HG02642 (cell line): ENCODE data around the gene MDK.
A peak's percentile ranks its signal among the peaks of the same experiment; 100 is the strongest.

Experiments used
- ATAC-seq: cut with Tn5 transposase; IDR thresholded peaks from one replicate; pipeline ENCODE4 v1.9.1; 2021; ENCODE audit warnings: mild to moderate bottlenecking; ENCODE audit not compliant: unreplicated experiment, poor library complexity

The MDK gene

GRCh38 chr11:46380340-46381047 lies 975 bp upstream of the MDK start:
- peak; percentile 35 for ATAC-seq

GRCh38 chr11:46381819-46382645 lies 563 bp downstream of the MDK start:
- ATAC-seq: no peak

GRCh38 chr11:46382646-46383403 lies 1.4 kb downstream of the MDK start:
- no peak for ATAC-seq

DNA sequence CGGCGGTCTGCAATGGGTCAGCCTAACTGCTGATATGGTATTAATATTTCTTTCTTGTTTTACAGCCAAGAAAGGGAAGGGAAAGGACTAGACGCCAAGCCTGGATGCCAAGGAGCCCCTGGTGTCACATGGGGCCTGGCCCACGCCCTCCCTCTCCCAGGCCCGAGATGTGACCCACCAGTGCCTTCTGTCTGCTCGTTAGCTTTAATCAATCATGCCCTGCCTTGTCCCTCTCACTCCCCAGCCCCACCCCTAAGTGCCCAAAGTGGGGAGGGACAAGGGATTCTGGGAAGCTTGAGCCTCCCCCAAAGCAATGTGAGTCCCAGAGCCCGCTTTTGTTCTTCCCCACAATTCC lies 1.9 kb downstream of the MDK start:
- no peak for ATAC-seq

DNA sequence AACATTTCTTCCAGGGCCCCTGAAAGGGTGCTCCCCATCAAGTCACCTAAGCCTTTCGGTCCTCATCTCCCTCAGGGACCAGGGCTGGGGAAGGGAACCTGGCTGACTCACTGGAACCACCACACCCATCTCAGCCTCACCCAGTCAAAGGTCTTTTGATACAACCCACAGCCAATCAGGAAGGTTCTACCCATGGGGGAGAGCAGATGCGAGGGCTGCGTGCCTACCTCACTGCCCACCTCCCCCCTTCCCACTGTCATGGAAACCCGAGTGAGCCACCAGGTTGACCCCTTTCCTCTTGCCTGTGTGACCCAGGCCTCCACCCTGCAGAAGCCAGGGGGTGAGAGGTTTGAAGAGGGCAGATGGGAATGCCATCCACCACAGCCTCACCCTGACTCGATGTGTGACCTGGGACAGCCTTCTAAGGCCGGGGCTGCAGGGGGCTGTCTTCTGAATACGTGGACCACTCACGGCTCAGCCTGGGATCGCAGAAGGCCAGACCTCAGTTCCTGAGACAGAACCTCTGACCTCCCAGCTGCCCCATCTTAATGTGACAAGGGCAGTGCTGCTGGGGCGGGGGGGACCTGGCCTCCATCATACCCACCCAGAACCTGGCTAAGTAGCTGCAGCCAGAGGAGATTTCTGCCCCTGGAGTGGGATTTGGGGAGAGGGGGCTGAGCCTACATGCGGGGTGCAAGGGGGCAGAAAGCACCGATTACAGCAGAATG lies 2.7 kb downstream of the MDK start:
- ATAC-seq: no peak

GRCh38 chr11:46385169-46386004 lies 3.9 kb downstream of the MDK start:
- no peak for ATAC-seq

- no peak for ATAC-seq
Measured at GRCh38 chr11:46386005-46386578, 4.6 kb downstream of the MDK start.

GRCh38 chr11:46386674-46387073 lies 5.2 kb downstream of the MDK start:
- no peak for ATAC-seq

- ATAC-seq: no peak
Measured at GRCh38 chr11:46387456-46387855, 6.0 kb downstream of the MDK start.

DNA sequence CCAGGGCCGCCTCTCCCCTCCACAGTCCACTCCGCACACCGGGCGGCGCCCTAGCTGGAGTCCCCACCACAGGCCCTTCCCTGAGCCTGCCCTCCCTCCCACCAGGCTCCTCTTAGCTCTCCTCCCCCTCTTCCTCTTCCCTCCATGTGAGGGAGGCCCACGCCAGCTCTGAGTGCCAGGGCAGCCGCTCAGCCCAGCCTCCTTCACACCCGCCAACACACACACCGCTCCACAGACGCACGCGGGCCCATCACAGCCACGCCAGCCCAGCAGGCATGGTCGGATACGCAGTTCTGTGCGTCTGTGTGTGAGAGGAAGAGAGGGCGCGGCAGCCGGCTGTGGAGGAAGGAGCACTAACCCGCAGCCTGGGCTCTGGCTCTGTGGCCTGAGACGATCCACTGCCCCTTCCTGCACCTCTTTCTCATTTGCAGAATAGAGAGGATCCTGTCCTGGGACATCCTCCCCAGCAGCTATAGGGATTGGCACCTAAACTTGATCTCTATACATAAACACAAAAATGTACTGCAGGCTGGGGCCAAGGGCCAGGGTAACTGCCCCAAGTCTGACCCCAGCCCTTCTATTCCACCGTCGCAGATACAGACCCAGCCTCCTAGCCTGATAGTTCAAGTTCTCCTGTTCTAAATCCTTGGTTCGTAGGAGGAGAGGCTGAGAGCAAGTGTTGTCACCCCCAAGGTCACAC lies 6.6 kb downstream of the MDK start:
- ATAC-seq: no peak

GRCh38 chr11:46388619-46389449 lies 7.4 kb downstream of the MDK start:
- ATAC-seq: no peak

GRCh38 chr11:46389450-46390330 lies 8.2 kb downstream of the MDK start:
- peak; percentile 61 for ATAC-seq

- no peak for ATAC-seq
Measured at GRCh38 chr11:46390331-46391171, 9.1 kb downstream of the MDK start.

- ATAC-seq: no peak
Measured at GRCh38 chr11:46391186-46391577, 9.7 kb downstream of the MDK start.

DNA sequence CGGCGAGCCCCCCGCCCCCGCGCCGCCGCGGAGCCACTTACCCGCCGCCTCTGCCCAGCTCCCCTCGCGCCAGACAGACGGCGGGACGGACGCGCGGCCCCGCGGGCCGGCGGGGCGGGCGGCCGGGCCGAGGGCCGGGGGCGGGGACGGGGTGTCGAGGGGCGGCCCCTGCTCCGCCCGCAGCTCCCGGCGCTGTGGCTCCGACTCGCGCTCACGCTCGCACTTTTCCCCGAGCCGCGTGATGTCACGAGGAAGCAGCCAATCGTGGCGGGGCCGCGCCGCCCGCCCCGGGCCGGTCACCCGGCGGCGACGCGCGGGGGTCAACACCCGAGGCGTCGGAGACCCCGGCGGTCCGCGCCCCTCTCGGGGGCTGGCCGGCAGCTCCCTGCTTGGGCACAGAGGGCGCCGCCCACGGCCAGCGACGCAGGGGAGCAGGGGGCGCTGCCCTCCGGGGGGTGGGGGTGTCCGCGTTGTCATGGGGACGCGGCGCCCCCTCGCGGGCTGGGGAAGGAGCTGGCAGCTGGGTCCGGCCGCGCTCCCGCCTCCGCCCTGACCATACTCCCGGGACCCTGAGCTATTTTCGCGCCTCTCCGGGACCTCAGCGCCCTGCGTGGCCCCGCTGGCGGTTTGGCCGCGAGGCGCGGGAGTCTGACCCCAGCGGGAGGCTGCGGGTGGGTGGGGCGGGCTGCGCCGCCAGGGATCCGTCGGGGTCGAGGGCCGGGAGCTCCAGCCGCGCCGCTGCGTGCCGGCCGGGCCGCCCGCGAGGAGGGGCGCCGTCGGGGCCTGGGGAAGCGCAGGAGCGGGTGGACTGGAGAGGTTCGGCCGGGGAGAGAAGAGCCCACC lies 10.3 kb downstream of the MDK start, which contains the start of gene CHRM4:
Gene CHRM4 (minus strand): TSS at position 199 of the 843 bp plus-strand sequence. CDS start 5,219 bp downstream, outside the sequence.
- ATAC-seq: peak; percentile 2
